RKO (cell line): ENCODE measurements around the gene ZFP14.
"Not testable (repeated sequence)": the region's sequence is repeated elsewhere in the genome, so short reads cannot be mapped to it uniquely, and the experiment has no call there.

Experiments
- DNase-seq: peaks from one replicate; pipeline ENCODE4 v3.0.0-alpha.2; 2016; ENCODE audit warnings: low spot score

Gene ZFP14

GRCh38 chr19:36330216-36330615 is 48.8 kb downstream of the ZFP14 start:
- no peak for DNase-seq

DNA sequence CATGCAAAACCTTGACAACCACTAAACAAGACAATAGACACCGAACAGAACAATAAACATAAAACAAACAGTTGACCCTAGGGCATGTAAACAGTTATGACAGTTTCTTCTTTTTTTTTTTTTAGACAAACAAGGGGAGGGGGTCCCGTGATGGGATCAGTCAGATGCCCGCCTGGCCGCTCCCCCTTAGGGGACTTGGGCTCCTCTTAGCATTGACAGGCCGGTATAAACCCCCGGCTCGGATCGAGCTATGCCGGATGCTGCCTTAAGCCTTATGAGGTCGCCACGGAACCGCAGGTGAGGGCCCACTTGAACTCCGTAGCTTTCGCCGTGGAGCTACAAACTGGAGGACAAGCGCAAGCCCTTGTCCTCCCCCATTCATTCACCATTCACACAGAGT is 49.5 kb downstream of the ZFP14 start:
- not testable (repeated sequence) for DNase-seq

DNA sequence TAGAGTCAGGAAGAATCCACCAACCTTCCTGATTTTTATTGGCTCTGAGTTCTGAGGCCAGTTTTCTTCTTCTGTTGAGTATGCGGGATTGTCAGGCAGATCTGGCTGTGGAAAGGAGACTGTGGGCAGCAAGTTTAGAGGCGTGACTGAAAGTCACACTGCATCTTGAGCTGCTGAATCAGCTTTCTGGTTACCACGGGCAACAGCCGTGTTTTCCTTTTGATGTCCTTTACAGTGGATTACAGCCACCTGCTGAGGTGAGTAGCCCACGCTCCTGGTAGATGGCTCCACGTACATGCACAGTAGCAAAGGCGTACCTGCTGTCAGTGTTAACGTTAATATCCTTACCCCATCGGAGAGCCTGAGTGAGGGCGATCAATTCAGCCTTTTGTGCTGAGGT is 52.4 kb downstream of the ZFP14 start:
- DNase-seq = not testable (repeated sequence)

DNA sequence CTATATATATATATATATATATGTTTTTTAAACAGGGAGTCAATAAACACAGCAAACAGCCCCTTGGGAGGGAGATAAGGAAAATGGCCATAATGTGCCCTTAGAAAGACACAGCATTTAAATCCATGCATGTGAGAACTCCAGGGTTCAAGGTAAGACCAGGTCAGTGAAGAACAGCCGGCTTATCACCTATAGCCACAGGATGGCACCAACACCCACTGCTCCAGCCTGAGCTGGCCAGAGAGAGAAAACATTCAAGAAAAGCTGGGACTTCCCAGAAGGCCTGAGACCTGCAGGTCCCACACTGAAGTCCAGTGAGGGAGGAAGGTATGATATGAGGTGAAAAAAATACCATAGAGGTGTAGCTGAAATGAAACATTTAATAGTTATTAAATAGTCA is 63.8 kb downstream of the ZFP14 start:
- DNase-seq = not testable (repeated sequence)

DNA sequence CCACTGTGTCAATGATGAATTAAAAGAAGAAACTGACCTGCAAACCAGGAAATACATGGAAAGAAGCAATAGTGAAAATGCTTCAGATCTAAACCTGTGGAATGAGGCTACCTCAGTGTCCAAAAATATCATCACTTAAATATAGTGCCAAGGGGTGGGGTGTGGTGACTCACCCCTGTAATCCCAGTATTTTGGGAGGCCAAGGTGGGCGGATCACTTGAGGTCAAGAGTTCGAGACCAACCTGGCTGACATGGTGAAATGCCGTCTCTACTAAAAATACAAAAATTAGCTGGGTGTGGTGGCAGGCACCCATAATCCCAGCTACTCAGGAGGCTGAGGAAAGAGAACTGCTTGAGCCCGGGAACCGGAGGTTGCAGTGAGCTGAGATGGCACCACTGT is 64.9 kb downstream of the ZFP14 start:
- DNase-seq = not testable (repeated sequence)

- DNase-seq = not testable (repeated sequence)
Observed at GRCh38 chr19:36311098-36311760, 67.8 kb downstream of the ZFP14 start.

DNA sequence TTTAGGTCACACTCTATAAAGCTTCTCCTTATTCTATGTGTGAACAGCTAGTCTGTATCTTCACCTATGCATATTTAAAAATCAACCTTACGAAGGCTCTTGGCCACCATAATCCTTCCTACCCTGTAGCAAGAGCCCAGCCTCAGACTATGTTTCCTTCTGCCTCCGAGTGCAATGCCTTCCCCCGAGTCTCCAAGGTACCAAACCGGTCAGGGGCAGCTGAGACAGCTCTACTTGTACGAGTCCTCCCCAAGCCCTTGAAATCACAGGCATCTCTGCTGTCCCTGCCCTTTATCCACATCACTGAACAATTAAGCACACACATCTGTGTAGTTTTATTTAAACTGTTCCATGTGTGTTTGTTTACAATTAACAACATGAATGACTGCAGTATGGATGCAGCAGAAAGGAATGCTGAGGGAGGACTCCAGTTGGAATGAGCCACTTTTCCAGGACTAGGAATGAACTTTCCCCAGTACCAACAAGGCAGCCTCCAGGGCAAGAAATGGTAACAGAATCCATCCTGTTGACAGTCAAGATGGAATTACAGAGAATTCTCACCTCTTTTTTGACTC is 68.5 kb downstream of the ZFP14 start:
- DNase-seq = not testable (repeated sequence)

- not testable (repeated sequence) for DNase-seq
Observed at GRCh38 chr19:36309759-36310158, 69.2 kb downstream of the ZFP14 start.

- not testable (repeated sequence) for DNase-seq
Observed at GRCh38 chr19:36309309-36309708, 69.7 kb downstream of the ZFP14 start.

GRCh38 chr19:36292317-36292716 is 86.7 kb downstream of the ZFP14 start:
- DNase-seq = not testable (repeated sequence)
